HepG2 (cell line): ENCODE results near the gene SAPCD1. TPM values are rescaled to one million over a fixed set of nuclear protein-coding genes. Genes with fewer than 3 reads are reported as not detected.

Source experiments
- CHD2 ChIP-seq: IDR thresholded peaks from 2 replicates; pipeline ENCODE4 v1.6.1; 2011; ENCODE audit warnings: low read depth, low read length, improper control_type of control experiment
- CREB1 ChIP-seq, 2 experiments: fragments of 450-650 bp in 1 of 2; IDR thresholded peaks; 2 replicates each; pipeline ENCODE4 v1.6.1; 2016 to 2017; ENCODE audit warnings: control low read depth in 1 of 2, mild to moderate bottlenecking in 1 of 2, missing compliant biosample characterization in 1 of 2, missing genetic modification characterization in 1 of 2
- DMAP1 ChIP-seq: IDR thresholded peaks from 2 replicates; pipeline ENCODE4 v1.6.1; 2016
- FOSL2 ChIP-seq: sonication (generic); formaldehyde crosslinking; IDR thresholded peaks from 2 replicates; pipeline ENCODE4 v1.4.0; 2020; ENCODE audit warnings: missing genetic modification reagents
- FOXC1 ChIP-seq: sonication (generic); formaldehyde crosslinking; IDR thresholded peaks from 2 replicates; pipeline ENCODE4 v1.8.0; 2022; ENCODE audit warnings: mild to moderate bottlenecking, missing genetic modification reagents, borderline replicate concordance
- FOXO1 ChIP-seq: sonication (generic); formaldehyde crosslinking; IDR thresholded peaks from 2 replicates; pipeline ENCODE4 v1.4.0; 2020; ENCODE audit warnings: missing genetic modification reagents
- GABPA ChIP-seq, 2 experiments: IDR thresholded peaks; 2 replicates each; pipeline ENCODE4 v1.6.1; 2011 to 2016; ENCODE audit warnings: low read depth in 2 of 2, low read length in 1 of 2, missing biosample characterization in 1 of 2, missing genetic modification characterization in 1 of 2
- GABPB1 ChIP-seq: IDR thresholded peaks from 2 replicates; pipeline ENCODE4 v1.6.1; 2016; ENCODE audit warnings: mild to moderate bottlenecking, missing genetic modification reagents, moderate library complexity, missing compliant biosample characterization
- GATA4 ChIP-seq: sonication (generic); IDR thresholded peaks from 2 replicates; pipeline ENCODE4 v1.6.1; 2016; ENCODE audit warnings: antibody characterized with exemption, low read depth, borderline replicate concordance
- HMG20A ChIP-seq: IDR thresholded peaks from 2 replicates; pipeline ENCODE4 v1.6.1; 2016; ENCODE audit warnings: borderline replicate concordance
- LCORL ChIP-seq, 2 experiments: fragments of 450-650 bp in 1 of 2; sonication (generic) in 1 of 2; formaldehyde crosslinking in 1 of 2; IDR thresholded peaks; 2 replicates each; pipeline versions ENCODE4 v1.5.0 to v1.6.1; 2017 to 2020; ENCODE audit warnings: antibody characterized with exemption in 1 of 2, missing genetic modification reagents in 1 of 2
- MIER3 ChIP-seq: IDR thresholded peaks from 2 replicates; pipeline ENCODE4 v1.6.1; 2016; ENCODE audit warnings: missing compliant biosample characterization, borderline replicate concordance
- MXI1 ChIP-seq: IDR thresholded peaks from 3 replicates; pipeline ENCODE4 v1.6.1; 2012; ENCODE audit warnings: low read depth, low read length, inconsistent platforms, borderline replicate concordance
- NR2C2 ChIP-seq: sonication (generic); formaldehyde crosslinking; IDR thresholded peaks from 2 replicates; pipeline ENCODE4 v1.4.0; 2020; ENCODE audit warnings: missing genetic modification reagents, mild to moderate bottlenecking, moderate library complexity, borderline replicate concordance
- PAWR ChIP-seq: sonication (generic); formaldehyde crosslinking; IDR thresholded peaks from 2 replicates; pipeline ENCODE4 v1.4.0; 2020; ENCODE audit warnings: missing genetic modification reagents, mild to moderate bottlenecking, borderline replicate concordance
- POLR2A ChIP-seq, 2 experiments: IDR thresholded peaks; 2 replicates each; pipeline ENCODE4 v1.6.1; 2011; ENCODE audit warnings: low read depth in 2 of 2, low read length in 2 of 2, mild to moderate bottlenecking in 1 of 2, moderate library complexity in 1 of 2; ENCODE audit not compliant: insufficient read depth in 1 of 2
- RFXAP ChIP-seq: sonication (generic); formaldehyde crosslinking; IDR thresholded peaks from 2 replicates; pipeline ENCODE4 v1.4.0; 2020; ENCODE audit warnings: missing genetic modification reagents, borderline replicate concordance
- SATB2 ChIP-seq: sonication (generic); formaldehyde crosslinking; IDR thresholded peaks from 2 replicates; pipeline ENCODE4 v1.5.0; 2020; ENCODE audit warnings: missing genetic modification reagents
- SKI ChIP-seq: fragments of 450-650 bp; IDR thresholded peaks from one replicate; pipeline ENCODE4 v1.6.1; 2018; ENCODE audit warnings: mild to moderate bottlenecking; ENCODE audit not compliant: partially characterized antibody
- SMC3 ChIP-seq: IDR thresholded peaks from 2 replicates; pipeline ENCODE4 v1.6.1; 2011; ENCODE audit warnings: low read length, improper control_type of control experiment
- SOX13 ChIP-seq, 3 experiments: fragments of 450-650 bp in 1 of 3; sonication (generic) in 1 of 3; formaldehyde crosslinking in 1 of 3; IDR thresholded peaks in 2 of 3; conservative IDR thresholded peaks in 1 of 3; 2 replicates each; pipeline versions ENCODE4 v1.5.0 to v1.6.1; 2016 to 2020; ENCODE audit warnings: antibody characterized with exemption in 1 of 3, mild to moderate bottlenecking in 1 of 3, missing compliant biosample characterization in 1 of 3, missing genetic modification reagents in 1 of 3, moderate library complexity in 1 of 3
- SRF ChIP-seq: IDR thresholded peaks from 2 replicates; pipeline ENCODE4 v1.6.1; 2011; ENCODE audit warnings: mild to moderate bottlenecking, low read depth, low read length, moderate library complexity
- SRSF1 ChIP-seq: fragments of 200-400 bp; formaldehyde crosslinking; optimal IDR thresholded peaks from 2 replicates; pipeline ENCODE3; 2017; ENCODE audit warnings: mild to moderate bottlenecking, low read depth, low read length, moderate library complexity
- YEATS2 ChIP-seq: sonication (generic); formaldehyde crosslinking; IDR thresholded peaks from 2 replicates; pipeline ENCODE4 v1.4.0; 2020; ENCODE audit warnings: missing genetic modification reagents, borderline replicate concordance
- ZNF672 ChIP-seq: sonication (generic); formaldehyde crosslinking; IDR thresholded peaks from 2 replicates; pipeline ENCODE4 v1.8.1; 2022; ENCODE audit warnings: missing genetic modification reagents
- ZNF7 ChIP-seq: IDR thresholded peaks from 2 replicates; pipeline ENCODE4 v1.6.1; 2016; ENCODE audit warnings: missing biosample characterization, missing genetic modification reagents
- ZNF746 ChIP-seq: sonication (generic); formaldehyde crosslinking; IDR thresholded peaks from 2 replicates; pipeline ENCODE4 v1.8.0; 2022; ENCODE audit warnings: mild to moderate bottlenecking, missing genetic modification reagents
- polyA plus RNA-seq, 8 experiments: library from polyadenylated mRNA; depleted of rRNA in 3 of 8; stranded (reverse) in 7 of 8; unstranded in 1 of 8; fragments of >200 nt; fragmentation: Illumina TruSeq in 4 of 8; extraction: Trizol in 4 of 8; gene quantifications; 2 replicates each; pipeline versions ENCODE4 v1.2.1 to v1.2.3, GENCODE V29; 2011 to 2016; ENCODE audit warnings: low read depth in 4 of 8, missing spikeins in 1 of 8, mixed read lengths in 1 of 8; ENCODE audit not compliant: insufficient read depth in 1 of 8
- total RNA-seq, 5 experiments: library from RNA; depleted of rRNA; stranded (reverse); fragments of >200 nt; fragmentation: Illumina TruSeq; extraction: Trizol; gene quantifications; 2 replicates each; pipeline ENCODE4 v1.2.3, GENCODE V29; 2016; ENCODE audit warnings: low read depth in 1 of 5
- TF ChIP-seq, protein P1 (sequence below): sonication (generic); formaldehyde crosslinking; IDR thresholded peaks from 2 replicates; pipeline ENCODE4 v1.4.0; 2020; ENCODE audit warnings: mild to moderate bottlenecking, missing genetic modification reagents
- TF ChIP-seq, protein P2 (sequence below): sonication (generic); formaldehyde crosslinking; IDR thresholded peaks from 2 replicates; pipeline ENCODE4 v1.5.0; 2020; ENCODE audit warnings: mild to moderate bottlenecking, missing genetic modification reagents

Gene SAPCD1
- total and polyA plus RNA-seq, 2 of the 13 experiments (the other 11 are each of a cell fraction or from before 2014, with no cell fraction given) = 2.5 to 3.9 TPM

DNA sequence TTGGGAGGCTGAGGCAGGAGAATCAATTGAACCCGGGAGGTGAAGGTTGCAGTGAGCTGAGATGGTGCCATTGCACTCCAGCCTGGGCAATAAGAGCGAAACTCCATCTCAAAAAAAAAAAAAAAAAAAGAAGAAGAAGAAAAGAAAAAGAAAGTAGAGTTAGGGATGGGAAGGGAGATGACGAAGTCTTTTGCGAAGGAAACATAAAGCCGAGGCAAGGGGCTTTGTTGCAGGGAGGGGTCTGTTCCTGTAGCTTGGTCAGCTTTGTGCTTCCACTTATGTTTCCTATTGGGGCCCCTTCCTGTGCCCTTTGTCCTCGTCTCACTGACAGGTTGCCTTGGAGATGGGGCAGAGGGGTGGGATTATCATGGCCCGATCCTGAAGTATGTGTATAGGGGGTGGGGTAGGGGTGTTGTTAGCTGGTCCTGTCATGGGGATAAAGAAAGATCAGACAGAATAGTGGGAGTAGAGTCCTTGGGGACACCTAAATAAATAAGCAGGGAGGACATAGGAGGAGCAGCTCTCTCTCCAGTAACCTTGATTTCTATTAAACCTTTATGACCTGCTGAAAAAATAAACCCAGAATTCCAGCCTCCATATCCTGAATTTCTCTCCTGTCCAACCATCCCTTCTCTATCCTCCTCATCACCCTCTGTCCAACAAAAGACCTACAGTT lies 25.0 kb upstream of the SAPCD1 start (continued):
- TF ChIP-seq YEATS2 (CRISPR knock-in tag) (peak; percentile 9; the same call in 1 of the 2 replicates), SOX13 (IDR thresholded peaks at IDR 0.05) (no peak; the same call in none of the 2 replicates), SOX13 (CRISPR knock-in tag; conservative IDR thresholded peaks at IDR 0.05 in 1 of 2, IDR thresholded peaks at IDR 0.05 in 1 of 2) (peak in 1 of 2 experiments; percentile 86; a peak in 3 of 4 replicates), MIER3 (CRISPR knock-in tag) (peak; percentile 46; the same call in 1 of the 2 replicates), FOXC1 (CRISPR knock-in tag) (no peak; the same call in 1 of the 2 replicates), SATB2 (CRISPR knock-in tag) (peak; percentile 45; the same call in 1 of the 2 replicates), NR2C2 (CRISPR knock-in tag) (peak; percentile 77; the same call in 1 of the 2 replicates), ZNF672 (CRISPR knock-in tag) (no peak), GABPA (IDR thresholded peaks at IDR 0.05; ENCODE audit: low read depth, low read length) (no peak), GABPA (CRISPR knock-in tag; IDR thresholded peaks at IDR 0.05; ENCODE audit: low read depth) (peak; percentile 84), SKI (peak; percentile 64), SMC3 (peak; percentile 48; the same call in 1 of the 2 replicates), CREB1 (IDR thresholded peaks at IDR 0.05) (no peak), CREB1 (CRISPR knock-in tag; IDR thresholded peaks at IDR 0.05) (peak; percentile 66), HMG20A (peak; percentile 49; the same call in 1 of the 2 replicates), PAWR (no peak), RFXAP (CRISPR knock-in tag) (0 out of 2 replicates have a peak, but pooled peaks have one; percentile 62), DMAP1 (CRISPR knock-in tag) (peak; percentile 25), ZNF7 (CRISPR knock-in tag) (peak; percentile 52), SRF (peak; percentile 6; the same call in 1 of the 2 replicates), POLR2A (IDR thresholded peaks at IDR 0.05; ENCODE audit: insufficient read depth in 1 of 2, low read depth in 2 of 2, low read length in 2 of 2) (peak in 1 of 2 experiments; percentile 89; a peak in 2 of 4 replicates), FOSL2 (CRISPR knock-in tag) (peak; percentile 60), CHD2 (peak; percentile 62; the same call in 1 of the 2 replicates), MXI1 (peak; percentile 75; the same call in 1 of the 3 replicates), SRSF1 (no peak), GABPB1 (CRISPR knock-in tag) (peak; percentile 49; the same call in 1 of the 2 replicates), ZNF746 (CRISPR knock-in tag) (peak; percentile 92), LCORL (IDR thresholded peaks at IDR 0.05) (no peak), LCORL (CRISPR knock-in tag; IDR thresholded peaks at IDR 0.05) (peak; percentile 71; the same call in 1 of the 2 replicates), FOXO1 (CRISPR knock-in tag) (peak; percentile 60; the same call in 1 of the 2 replicates), GATA4 (peak; percentile 89)
- TF ChIP-seq, protein P1, sequence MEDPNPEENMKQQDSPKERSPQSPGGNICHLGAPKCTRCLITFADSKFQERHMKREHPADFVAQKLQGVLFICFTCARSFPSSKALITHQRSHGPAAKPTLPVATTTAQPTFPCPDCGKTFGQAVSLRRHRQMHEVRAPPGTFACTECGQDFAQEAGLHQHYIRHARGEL (CRISPR knock-in tag) = no peak
- TF ChIP-seq, protein P2, sequence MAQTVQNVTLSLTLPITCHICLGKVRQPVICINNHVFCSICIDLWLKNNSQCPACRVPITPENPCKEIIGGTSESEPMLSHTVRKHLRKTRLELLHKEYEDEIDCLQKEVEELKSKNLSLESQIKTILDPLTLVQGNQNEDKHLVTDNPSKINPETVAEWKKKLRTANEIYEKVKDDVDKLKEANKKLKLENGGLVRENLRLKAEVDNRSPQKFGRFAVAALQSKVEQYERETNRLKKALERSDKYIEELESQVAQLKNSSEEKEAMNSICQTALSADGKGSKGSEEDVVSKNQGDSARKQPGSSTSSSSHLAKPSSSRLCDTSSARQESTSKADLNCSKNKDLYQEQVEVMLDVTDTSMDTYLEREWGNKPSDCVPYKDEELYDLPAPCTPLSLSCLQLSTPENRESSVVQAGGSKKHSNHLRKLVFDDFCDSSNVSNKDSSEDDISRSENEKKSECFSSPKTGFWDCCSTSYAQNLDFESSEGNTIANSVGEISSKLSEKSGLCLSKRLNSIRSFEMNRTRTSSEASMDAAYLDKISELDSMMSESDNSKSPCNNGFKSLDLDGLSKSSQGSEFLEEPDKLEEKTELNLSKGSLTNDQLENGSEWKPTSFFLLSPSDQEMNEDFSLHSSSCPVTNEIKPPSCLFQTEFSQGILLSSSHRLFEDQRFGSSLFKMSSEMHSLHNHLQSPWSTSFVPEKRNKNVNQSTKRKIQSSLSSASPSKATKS (CRISPR knock-in tag) = peak; percentile 16; the same call in 1 of the 2 replicates
